DND-41 (cell line): ENCODE results near the gene ZDHHC20.
A peak's percentile ranks its signal among the peaks of the same experiment; 100 is the strongest.
"Not testable (repeated sequence)": the region's sequence is repeated elsewhere in the genome, so short reads cannot be mapped to it uniquely, and the experiment has no call there.

Experiments
- ATAC-seq: fragments of 200-7000 bp; cut with Tn5 transposase; 3 replicates; pipeline ENCODE4 v1.9.1; 2021; ENCODE audit warnings: low read depth; ENCODE audit not compliant: insufficient read depth
- DNase-seq: peaks from one replicate; pipeline ENCODE4 v3.0.0-alpha.2; 2020
- H2AFZ ChIP-seq: 2 replicates; pipeline ENCODE4 v1.6.0; 2012; ENCODE audit warnings: low read depth, low read length
- H3K27ac ChIP-seq: 2 replicates; pipeline ENCODE4 v1.5.1; 2012; ENCODE audit warnings: low read length, inconsistent platforms
- H3K27me3 ChIP-seq: fragments of 200-600 bp; sonication (generic); 2 replicates; pipeline ENCODE4 v1.6.0; 2012; ENCODE audit warnings: low read length, mild to moderate bottlenecking, inconsistent platforms; ENCODE audit not compliant: insufficient read depth, poor library complexity
- H3K36me3 ChIP-seq: 2 replicates; pipeline ENCODE4 v1.5.1; 2012; ENCODE audit warnings: low read length, inconsistent platforms; ENCODE audit not compliant: insufficient read depth
- H3K4me1 ChIP-seq: 2 replicates; pipeline ENCODE4 v1.5.1; 2012; ENCODE audit warnings: mild to moderate bottlenecking, low read length; ENCODE audit not compliant: insufficient read depth
- H3K4me2 ChIP-seq: 2 replicates; pipeline ENCODE4 v1.6.0; 2012; ENCODE audit warnings: mild to moderate bottlenecking, moderate library complexity, low read length, inconsistent platforms; ENCODE audit not compliant: insufficient read depth
- H3K4me3 ChIP-seq, 2 experiments: fragments of 200-600 bp in 1 of 2; shearing (Covaris generic) in 1 of 2; 2 replicates each; pipeline ENCODE4 v1.5.1; 2012 to 2016; ENCODE audit warnings: inconsistent platforms in 2 of 2, low read length in 2 of 2, mild to moderate bottlenecking in 2 of 2, low read depth in 1 of 2, moderate library complexity in 1 of 2
- H3K79me2 ChIP-seq: 2 replicates; pipeline ENCODE4 v1.6.0; 2012; ENCODE audit warnings: low read length, inconsistent platforms; ENCODE audit not compliant: insufficient read depth
- H3K9ac ChIP-seq: 2 replicates; pipeline ENCODE4 v1.6.0; 2012; ENCODE audit warnings: low read depth, mild to moderate bottlenecking, inconsistent platforms, low read length, moderate library complexity
- H3K9me3 ChIP-seq: 2 replicates; pipeline ENCODE4 v1.5.1; 2012; ENCODE audit warnings: low read length, moderate library complexity, mild to moderate bottlenecking, inconsistent platforms; ENCODE audit not compliant: insufficient read depth, severe bottlenecking
- H4K20me1 ChIP-seq: 2 replicates; pipeline ENCODE4 v1.6.0; 2012; ENCODE audit warnings: low read length; ENCODE audit not compliant: insufficient read depth
- EZH2 ChIP-seq: IDR thresholded peaks from 3 replicates; pipeline ENCODE4 v1.6.1; 2012; ENCODE audit warnings: borderline replicate concordance, low read depth, mild to moderate bottlenecking, moderate library complexity, low read length, inconsistent platforms; ENCODE audit not compliant: severe bottlenecking
- TF ChIP-seq, protein P1 (sequence below): IDR thresholded peaks from 2 replicates; pipeline ENCODE4 v1.5.1; 2012; ENCODE audit warnings: borderline replicate concordance, low read length, moderate library complexity, mild to moderate bottlenecking; ENCODE audit not compliant: poor library complexity, severe bottlenecking; ENCODE audit errors: extremely low read depth

Gene ZDHHC20

GRCh38 chr13:21395953-21396352 is 63.1 kb downstream of the ZDHHC20 start:
- Histone ChIP-seq H3K27ac (no peak overlapping the region), H4K20me1 (no peaks in the 10 kb centered on the region), H3K36me3 (peaks cover 60% of the 10 kb centered on the region), H3K4me3 (no peak overlapping the region), H3K4me1 (peaks cover 45% of the 10 kb centered on the region), H3K79me2 (peaks cover 4% of the 10 kb centered on the region; the same call in 1 of the 2 replicates), H3K9me3 (no peaks in the 10 kb centered on the region), H3K27me3 (no peaks in the 10 kb centered on the region), H3K9ac (no peak overlapping the region), H2AFZ (no peak overlapping the region), H3K4me2 (no peak overlapping the region)
- TF ChIP-seq, protein P1, sequence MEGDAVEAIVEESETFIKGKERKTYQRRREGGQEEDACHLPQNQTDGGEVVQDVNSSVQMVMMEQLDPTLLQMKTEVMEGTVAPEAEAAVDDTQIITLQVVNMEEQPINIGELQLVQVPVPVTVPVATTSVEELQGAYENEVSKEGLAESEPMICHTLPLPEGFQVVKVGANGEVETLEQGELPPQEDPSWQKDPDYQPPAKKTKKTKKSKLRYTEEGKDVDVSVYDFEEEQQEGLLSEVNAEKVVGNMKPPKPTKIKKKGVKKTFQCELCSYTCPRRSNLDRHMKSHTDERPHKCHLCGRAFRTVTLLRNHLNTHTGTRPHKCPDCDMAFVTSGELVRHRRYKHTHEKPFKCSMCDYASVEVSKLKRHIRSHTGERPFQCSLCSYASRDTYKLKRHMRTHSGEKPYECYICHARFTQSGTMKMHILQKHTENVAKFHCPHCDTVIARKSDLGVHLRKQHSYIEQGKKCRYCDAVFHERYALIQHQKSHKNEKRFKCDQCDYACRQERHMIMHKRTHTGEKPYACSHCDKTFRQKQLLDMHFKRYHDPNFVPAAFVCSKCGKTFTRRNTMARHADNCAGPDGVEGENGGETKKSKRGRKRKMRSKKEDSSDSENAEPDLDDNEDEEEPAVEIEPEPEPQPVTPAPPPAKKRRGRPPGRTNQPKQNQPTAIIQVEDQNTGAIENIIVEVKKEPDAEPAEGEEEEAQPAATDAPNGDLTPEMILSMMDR = no peak
- no peak for TF ChIP-seq EZH2
- peak; percentile 87 for ATAC-seq
- DNase-seq = peak; percentile 69

GRCh38 chr13:21389124-21389523 is 70.0 kb downstream of the ZDHHC20 start:
- no peaks in the 10 kb centered on the region for H3K9me3 ChIP-seq
- ATAC-seq = no peak
- H3K4me3 ChIP-seq = no peak overlapping the region
- H3K4me1 ChIP-seq = no peaks in the 10 kb centered on the region
- H3K9ac ChIP-seq = no peak overlapping the region
- no peak for DNase-seq
- H3K79me2 ChIP-seq = no peaks in the 10 kb centered on the region; the same call in 1 of the 2 replicates
- H4K20me1 ChIP-seq = no peaks in the 10 kb centered on the region
- H3K36me3 ChIP-seq = peaks cover 90% of the 10 kb centered on the region
- no peak overlapping the region for H3K4me2 ChIP-seq
- TF ChIP-seq, protein P1 = no peak
- TF ChIP-seq EZH2 = no peak
- no peak overlapping the region; the same call in 1 of the 2 replicates for H3K27ac ChIP-seq
- no peak overlapping the region for H2AFZ ChIP-seq
- H3K27me3 ChIP-seq = no peaks in the 10 kb centered on the region

DNA sequence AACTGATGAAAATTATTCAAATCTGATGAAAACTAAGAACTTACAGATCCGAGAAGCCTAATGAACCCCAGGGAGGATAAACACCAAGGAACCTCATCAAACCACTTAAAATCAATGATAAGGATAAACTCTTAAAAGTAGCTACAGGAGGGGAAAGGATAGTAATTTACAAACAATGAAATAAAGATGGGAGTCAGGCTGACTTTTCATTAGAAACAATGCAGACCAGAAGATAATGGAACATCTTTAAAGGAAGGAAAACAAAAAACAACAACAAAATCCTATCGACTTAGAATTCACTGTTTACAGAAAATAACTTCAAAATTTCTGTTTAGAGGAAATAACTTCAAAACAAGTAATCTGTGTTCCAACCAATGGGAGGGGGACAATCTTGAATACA is 73.4 kb downstream of the ZDHHC20 start:
- Histone ChIP-seq H4K20me1 (no peaks in the 10 kb centered on the region), H3K4me3 (no peak overlapping the region), H3K4me1 (no peaks in the 10 kb centered on the region), H3K9me3 (no peaks in the 10 kb centered on the region), H3K27me3 (no peaks in the 10 kb centered on the region), H2AFZ (no peak overlapping the region), H3K27ac (no peak overlapping the region), H3K9ac (no peak overlapping the region), H3K36me3 (peaks cover 92% of the 10 kb centered on the region), H3K4me2 (no peak overlapping the region), H3K79me2 (no peaks in the 10 kb centered on the region)
- no peak for DNase-seq
- no peak for ATAC-seq
- no peak for TF ChIP-seq EZH2
- TF ChIP-seq, protein P1 = no peak

GRCh38 chr13:21383090-21383489 is 76.0 kb downstream of the ZDHHC20 start:
- Histone ChIP-seq H3K27me3 (no peaks in the 10 kb centered on the region), H3K9ac (no peak overlapping the region), H3K4me1 (no peaks in the 10 kb centered on the region), H3K36me3 (peaks cover 88% of the 10 kb centered on the region), H3K4me3 (no peak overlapping the region), H3K4me2 (no peak overlapping the region), H3K9me3 (no peaks in the 10 kb centered on the region), H2AFZ (no peak overlapping the region), H3K27ac (no peak overlapping the region), H3K79me2 (no peaks in the 10 kb centered on the region), H4K20me1 (no peaks in the 10 kb centered on the region)
- no peak for TF ChIP-seq EZH2
- TF ChIP-seq, protein P1 = no peak
- ATAC-seq = no peak
- DNase-seq = no peak

DNA sequence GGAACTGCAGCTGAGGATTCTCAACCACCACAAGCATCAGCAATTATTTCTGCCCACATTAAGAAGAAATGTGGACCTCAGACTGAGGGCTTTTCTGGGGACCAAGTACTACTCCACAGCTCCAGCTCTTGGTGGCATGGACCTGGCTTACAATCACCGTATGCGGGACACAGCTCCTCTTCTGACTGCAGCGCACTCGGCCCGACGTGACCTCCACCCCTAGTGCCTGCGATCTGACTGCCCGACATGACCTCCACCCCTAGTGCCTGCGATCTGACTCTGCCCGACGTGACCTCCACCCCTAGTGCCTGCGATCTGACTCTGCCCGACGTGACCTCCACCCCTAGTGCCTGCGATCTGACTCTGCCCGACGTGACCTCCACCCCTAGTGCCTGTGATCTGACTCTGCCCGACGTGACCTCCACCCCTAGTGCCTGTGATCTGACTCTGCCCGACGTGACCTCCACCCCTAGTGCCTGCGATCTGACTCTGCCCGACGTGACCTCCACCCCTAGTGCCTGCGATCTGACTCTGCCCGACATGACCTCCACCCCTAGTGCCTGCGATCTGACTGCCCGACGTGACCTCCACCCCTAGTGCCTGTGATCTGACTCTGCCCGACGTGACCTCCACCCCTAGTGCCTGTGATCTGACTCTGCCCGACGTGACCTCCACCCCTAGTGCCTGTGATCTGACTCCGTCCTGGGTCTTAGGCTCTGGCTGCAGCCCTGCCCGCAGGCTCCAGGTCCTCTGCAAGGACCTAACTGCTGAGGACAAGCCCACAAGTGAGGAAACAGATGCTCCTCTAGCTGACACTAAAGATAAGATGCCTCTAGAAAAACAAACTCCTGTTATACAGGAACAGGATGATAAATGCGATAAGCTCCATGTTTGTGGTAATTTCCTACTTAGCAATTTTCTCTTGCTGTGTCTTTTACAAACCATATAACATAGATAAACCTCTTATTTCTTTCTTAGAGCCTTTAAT is 81.8 kb downstream of the ZDHHC20 start:
- not testable (repeated sequence) for ATAC-seq, H4K20me1 ChIP-seq, H3K9me3 ChIP-seq, H3K27me3 ChIP-seq, H3K4me1 ChIP-seq, H3K79me2 ChIP-seq, H3K4me3 ChIP-seq, H3K4me2 ChIP-seq, H3K27ac ChIP-seq, H2AFZ ChIP-seq, H3K9ac ChIP-seq, DNase-seq
- H3K36me3 ChIP-seq = peaks cover 75% of the 10 kb centered on the region
